Measurements from ENCODE around the gene SLC2A11. TPM values are rescaled to one million over a fixed set of nuclear protein-coding genes. Genes with fewer than 3 reads are reported as not detected.

The SLC2A11 gene
- polyA plus RNA-seq, 1 donor from 2014 or later, result 45.7 TPM

DNA sequence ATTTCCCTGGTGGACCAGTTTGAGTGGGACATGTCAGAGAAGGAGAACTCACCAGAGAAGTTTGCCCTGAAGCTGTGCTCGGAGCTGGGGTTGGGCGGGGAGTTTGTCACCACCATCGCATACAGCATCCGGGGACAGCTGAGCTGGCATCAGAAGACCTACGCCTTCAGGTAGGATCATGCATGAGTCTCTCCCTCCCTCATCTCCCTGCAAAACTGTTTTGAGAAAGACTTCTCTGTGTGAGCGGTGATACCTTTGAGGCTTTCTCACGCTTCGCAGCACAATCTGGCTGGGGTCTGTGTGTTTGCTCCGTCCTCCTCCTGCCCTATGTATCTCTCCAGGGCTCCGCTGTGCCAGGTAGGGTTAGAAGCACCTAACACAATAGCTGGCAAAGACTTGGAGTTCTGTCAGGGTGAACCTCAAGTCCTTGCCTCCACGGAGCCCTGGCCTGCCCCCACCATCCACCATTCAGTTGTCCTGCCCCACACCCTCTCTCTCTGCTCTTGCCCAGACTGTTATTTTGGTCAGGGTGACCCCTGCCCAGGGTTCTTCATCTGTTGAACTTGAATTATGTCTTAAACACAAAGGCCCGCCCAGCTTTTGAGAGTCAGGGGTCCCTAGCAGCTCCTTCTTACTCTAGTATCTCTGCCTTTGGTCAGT, 32.3 kb upstream of the SLC2A11 start:
- Histone ChIP-seq H3K27ac (ENCODE audit: low read length) (no peak overlapping the region), H3K79me2 (replicated peaks; ENCODE audit: insufficient read depth, low read length) (peaks cover 5% of the 10 kb centered on the region), H3K9me3 (ENCODE audit: low read length) (no peaks in the 10 kb centered on the region), H3F3A (ENCODE audit: insufficient read depth, low read length, poor library complexity, severe bottlenecking) (no peaks in the 10 kb centered on the region), H3K4me3 (ENCODE audit: low read length) (no peak overlapping the region), H3K27me3 (ENCODE audit: insufficient read depth, low read depth, low read length) (no peaks in the 10 kb centered on the region), H2AFZ (ENCODE audit: low read depth, low read length) (no peak overlapping the region), H3K9me2 (ENCODE audit: insufficient read depth, low read length) (no peaks in the 10 kb centered on the region), H3K9ac (ENCODE audit: low read length) (no peak overlapping the region), H4K20me1 (ENCODE audit: insufficient read depth) (no peaks in the 10 kb centered on the region), H3K36me3 (ENCODE audit: insufficient read depth, low read length) (peaks cover 5% of the 10 kb centered on the region), H3K4me2 (ENCODE audit: low read length) (no peak overlapping the region)
- TF ChIP-seq EP300 (conservative IDR thresholded peaks at IDR 0.05; ENCODE audit: poor library complexity, severe bottlenecking), result no peak
- no peak for TF ChIP-seq SMC3 (conservative IDR thresholded peaks at IDR 0.05; ENCODE audit: poor library complexity)
- no peak for TF ChIP-seq MXI1 (conservative IDR thresholded peaks at IDR 0.05; ENCODE audit: poor library complexity, severe bottlenecking)
- TF ChIP-seq POLR2AphosphoS5 (IDR thresholded peaks at IDR 0.05), result no peak
- TF ChIP-seq, protein P1, sequence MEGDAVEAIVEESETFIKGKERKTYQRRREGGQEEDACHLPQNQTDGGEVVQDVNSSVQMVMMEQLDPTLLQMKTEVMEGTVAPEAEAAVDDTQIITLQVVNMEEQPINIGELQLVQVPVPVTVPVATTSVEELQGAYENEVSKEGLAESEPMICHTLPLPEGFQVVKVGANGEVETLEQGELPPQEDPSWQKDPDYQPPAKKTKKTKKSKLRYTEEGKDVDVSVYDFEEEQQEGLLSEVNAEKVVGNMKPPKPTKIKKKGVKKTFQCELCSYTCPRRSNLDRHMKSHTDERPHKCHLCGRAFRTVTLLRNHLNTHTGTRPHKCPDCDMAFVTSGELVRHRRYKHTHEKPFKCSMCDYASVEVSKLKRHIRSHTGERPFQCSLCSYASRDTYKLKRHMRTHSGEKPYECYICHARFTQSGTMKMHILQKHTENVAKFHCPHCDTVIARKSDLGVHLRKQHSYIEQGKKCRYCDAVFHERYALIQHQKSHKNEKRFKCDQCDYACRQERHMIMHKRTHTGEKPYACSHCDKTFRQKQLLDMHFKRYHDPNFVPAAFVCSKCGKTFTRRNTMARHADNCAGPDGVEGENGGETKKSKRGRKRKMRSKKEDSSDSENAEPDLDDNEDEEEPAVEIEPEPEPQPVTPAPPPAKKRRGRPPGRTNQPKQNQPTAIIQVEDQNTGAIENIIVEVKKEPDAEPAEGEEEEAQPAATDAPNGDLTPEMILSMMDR (IDR thresholded peaks at IDR 0.05; ENCODE audit: poor library complexity, severe bottlenecking), result no peak
- TF ChIP-seq, protein P2, sequence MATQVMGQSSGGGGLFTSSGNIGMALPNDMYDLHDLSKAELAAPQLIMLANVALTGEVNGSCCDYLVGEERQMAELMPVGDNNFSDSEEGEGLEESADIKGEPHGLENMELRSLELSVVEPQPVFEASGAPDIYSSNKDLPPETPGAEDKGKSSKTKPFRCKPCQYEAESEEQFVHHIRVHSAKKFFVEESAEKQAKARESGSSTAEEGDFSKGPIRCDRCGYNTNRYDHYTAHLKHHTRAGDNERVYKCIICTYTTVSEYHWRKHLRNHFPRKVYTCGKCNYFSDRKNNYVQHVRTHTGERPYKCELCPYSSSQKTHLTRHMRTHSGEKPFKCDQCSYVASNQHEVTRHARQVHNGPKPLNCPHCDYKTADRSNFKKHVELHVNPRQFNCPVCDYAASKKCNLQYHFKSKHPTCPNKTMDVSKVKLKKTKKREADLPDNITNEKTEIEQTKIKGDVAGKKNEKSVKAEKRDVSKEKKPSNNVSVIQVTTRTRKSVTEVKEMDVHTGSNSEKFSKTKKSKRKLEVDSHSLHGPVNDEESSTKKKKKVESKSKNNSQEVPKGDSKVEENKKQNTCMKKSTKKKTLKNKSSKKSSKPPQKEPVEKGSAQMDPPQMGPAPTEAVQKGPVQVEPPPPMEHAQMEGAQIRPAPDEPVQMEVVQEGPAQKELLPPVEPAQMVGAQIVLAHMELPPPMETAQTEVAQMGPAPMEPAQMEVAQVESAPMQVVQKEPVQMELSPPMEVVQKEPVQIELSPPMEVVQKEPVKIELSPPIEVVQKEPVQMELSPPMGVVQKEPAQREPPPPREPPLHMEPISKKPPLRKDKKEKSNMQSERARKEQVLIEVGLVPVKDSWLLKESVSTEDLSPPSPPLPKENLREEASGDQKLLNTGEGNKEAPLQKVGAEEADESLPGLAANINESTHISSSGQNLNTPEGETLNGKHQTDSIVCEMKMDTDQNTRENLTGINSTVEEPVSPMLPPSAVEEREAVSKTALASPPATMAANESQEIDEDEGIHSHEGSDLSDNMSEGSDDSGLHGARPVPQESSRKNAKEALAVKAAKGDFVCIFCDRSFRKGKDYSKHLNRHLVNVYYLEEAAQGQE (IDR thresholded peaks at IDR 0.05; ENCODE audit: borderline replicate concordance), result no peak

DNA sequence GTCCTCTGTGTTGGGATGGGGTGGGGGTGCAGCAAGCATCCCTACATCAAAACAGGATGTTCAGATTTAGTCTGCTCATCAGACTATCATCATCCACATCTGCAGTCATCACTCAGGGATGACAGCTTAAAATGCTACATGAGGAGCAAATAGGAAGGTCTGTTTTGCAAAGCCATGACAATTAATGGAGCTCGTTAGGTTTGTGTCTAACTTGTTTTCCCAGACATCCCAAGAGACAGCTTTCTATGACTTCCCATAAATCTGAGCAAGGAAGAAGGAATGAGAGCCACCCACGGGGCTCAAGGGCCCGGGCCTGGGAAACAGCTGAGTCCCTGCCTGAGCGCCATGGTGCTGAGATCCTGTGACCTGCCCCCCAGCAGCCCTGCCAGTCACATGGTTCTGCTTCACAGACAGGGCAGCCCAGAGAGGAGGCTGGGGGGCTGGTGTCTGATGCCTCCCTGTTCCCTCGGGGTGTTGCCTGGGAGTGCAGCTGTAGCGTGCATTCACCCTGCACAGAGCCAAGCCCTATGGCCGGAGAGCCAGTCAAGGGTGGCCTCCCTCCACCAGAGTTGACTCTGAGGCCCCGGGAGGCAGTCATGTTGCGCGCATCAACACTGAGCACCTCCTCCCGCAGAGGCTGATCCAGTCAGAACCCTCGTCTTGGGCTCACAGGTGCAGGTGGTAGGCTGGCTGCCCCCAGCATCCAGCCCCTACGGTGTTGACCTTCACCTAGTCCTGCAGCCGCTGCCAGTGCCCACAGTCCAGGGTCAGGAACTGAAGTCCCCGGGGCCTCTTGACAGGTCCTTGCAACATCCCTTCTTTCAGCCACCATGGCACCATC, 30.9 kb upstream of the SLC2A11 start:
- Histone ChIP-seq H3K9me3 (ENCODE audit: low read length) (no peaks in the 10 kb centered on the region), H3K27ac (ENCODE audit: low read length) (no peak overlapping the region), H3K4me3 (ENCODE audit: low read length) (no peak overlapping the region), H2AFZ (ENCODE audit: low read depth, low read length) (no peak overlapping the region), H3K4me2 (ENCODE audit: low read length) (no peak overlapping the region), H4K20me1 (ENCODE audit: insufficient read depth) (no peaks in the 10 kb centered on the region), H3K27me3 (ENCODE audit: insufficient read depth, low read depth, low read length) (no peaks in the 10 kb centered on the region), H3K9ac (ENCODE audit: low read length) (no peak overlapping the region), H3K9me2 (ENCODE audit: insufficient read depth, low read length) (no peaks in the 10 kb centered on the region), H3K79me2 (replicated peaks; ENCODE audit: insufficient read depth, low read length) (peaks cover 12% of the 10 kb centered on the region), H3F3A (ENCODE audit: insufficient read depth, low read length, poor library complexity, severe bottlenecking) (no peaks in the 10 kb centered on the region), H3K36me3 (ENCODE audit: insufficient read depth, low read length) (peaks cover 5% of the 10 kb centered on the region)
- no peak for TF ChIP-seq SMC3 (conservative IDR thresholded peaks at IDR 0.05; ENCODE audit: poor library complexity)
